Mesenchymal stem cell (in vitro differentiated cells and primary cell): ENCODE data around the gene CDYL2.

ENCODE experiments used
- DNase-seq: peaks from one replicate; pipeline ENCODE4 v3.0.0-alpha.2; 2013
- H2AFZ ChIP-seq: one replicate; pipeline ENCODE4 v1.6.1; 2013; ENCODE audit warnings: low read depth, mild to moderate bottlenecking, control low read depth, inconsistent platforms, low read length, moderate library complexity
- H2AK5ac ChIP-seq: 2 replicates; pipeline ENCODE4 v1.6.1; 2013; ENCODE audit warnings: low read length, moderate library complexity, mild to moderate bottlenecking, inconsistent platforms; ENCODE audit not compliant: severe bottlenecking
- H2BK120ac ChIP-seq: one replicate; pipeline ENCODE4 v1.6.1; 2013; ENCODE audit warnings: low read depth, mild to moderate bottlenecking, inconsistent platforms, low read length, moderate library complexity
- H2BK12ac ChIP-seq, 2 experiments: one replicate each; pipeline ENCODE4 v1.6.1; 2013; ENCODE audit warnings: inconsistent platforms in 2 of 2, low read length in 2 of 2, mild to moderate bottlenecking in 2 of 2, moderate library complexity in 2 of 2, control low read depth in 1 of 2
- H2BK15ac ChIP-seq: one replicate; pipeline ENCODE4 v1.6.1; 2013; ENCODE audit warnings: mild to moderate bottlenecking, low read depth, inconsistent platforms; ENCODE audit not compliant: poor library complexity, severe bottlenecking
- H2BK5ac ChIP-seq: 2 replicates; pipeline ENCODE4 v1.6.1; 2013; ENCODE audit warnings: low read depth, mild to moderate bottlenecking, low read length, control low read depth, inconsistent platforms; ENCODE audit not compliant: poor library complexity, severe bottlenecking
- H3K14ac ChIP-seq, 2 experiments: one replicate each; pipeline ENCODE4 v1.6.1; 2013; ENCODE audit warnings: inconsistent platforms in 2 of 2, low read length in 2 of 2, control low read depth in 1 of 2, mild to moderate bottlenecking in 1 of 2, moderate library complexity in 1 of 2
- H3K18ac ChIP-seq, 2 experiments: one replicate each; pipeline ENCODE4 v1.6.1; 2013; ENCODE audit warnings: inconsistent platforms in 2 of 2, low read length in 2 of 2, control low read depth in 1 of 2, low read depth in 1 of 2, mild to moderate bottlenecking in 1 of 2
- H3K23ac ChIP-seq, 2 experiments: one replicate each; pipeline ENCODE4 v1.6.1; 2013; ENCODE audit warnings: inconsistent platforms in 2 of 2, low read length in 2 of 2, mild to moderate bottlenecking in 2 of 2, moderate library complexity in 2 of 2, control low read depth in 1 of 2
- H3K27ac ChIP-seq: 2 replicates; pipeline ENCODE4 v1.5.1; 2013; ENCODE audit warnings: mild to moderate bottlenecking, moderate library complexity, low read length, control low read depth, inconsistent platforms; ENCODE audit not compliant: poor library complexity, severe bottlenecking
- H3K27me3 ChIP-seq, 2 experiments: 2 replicates each; pipeline versions ENCODE4 v1.6.1 to v1.7.0; 2013; ENCODE audit warnings: low read length in 2 of 2, mild to moderate bottlenecking in 2 of 2, moderate library complexity in 2 of 2, control low read depth in 1 of 2, inconsistent platforms in 1 of 2; ENCODE audit not compliant: control insufficient read depth in 1 of 2, insufficient read depth in 1 of 2
- H3K36me3 ChIP-seq, 2 experiments: 2 replicates each; pipeline versions ENCODE4 v1.6.1 to v1.7.0; 2013; ENCODE audit warnings: low read length in 2 of 2, control low read depth in 1 of 2, inconsistent platforms in 1 of 2, low read depth in 1 of 2, mild to moderate bottlenecking in 1 of 2; ENCODE audit not compliant: insufficient read depth in 2 of 2, control insufficient read depth in 1 of 2
- H3K4ac ChIP-seq, 2 experiments: one replicate each; pipeline ENCODE4 v1.6.1; 2013; ENCODE audit warnings: inconsistent platforms in 2 of 2, low read length in 2 of 2, mild to moderate bottlenecking in 2 of 2, moderate library complexity in 2 of 2, control low read depth in 1 of 2, low read depth in 1 of 2
- H3K4me1 ChIP-seq: 2 replicates; pipeline ENCODE4 v1.6.1; 2013; ENCODE audit warnings: low read depth, low read length, control low read depth; ENCODE audit not compliant: control insufficient read depth, insufficient read depth
- H3K4me2 ChIP-seq: 2 replicates; pipeline ENCODE4 v1.6.1; 2013; ENCODE audit warnings: low read length, mild to moderate bottlenecking, inconsistent platforms; ENCODE audit not compliant: poor library complexity, severe bottlenecking
- H3K4me3 ChIP-seq, 2 experiments: 2 replicates each; pipeline versions ENCODE4 v1.5.1 to v1.7.0; 2013; ENCODE audit warnings: low read length in 2 of 2, mild to moderate bottlenecking in 2 of 2, control low read depth in 1 of 2, low read depth in 1 of 2; ENCODE audit not compliant: insufficient read depth in 1 of 2
- H3K79me1 ChIP-seq: replicated peaks from 2 replicates; pipeline ENCODE4 v1.6.1; 2013; ENCODE audit warnings: mild to moderate bottlenecking, control low read depth, low read length, inconsistent platforms; ENCODE audit not compliant: poor library complexity, severe bottlenecking
- H3K9ac ChIP-seq: 2 replicates; pipeline ENCODE4 v1.7.0; 2013; ENCODE audit warnings: mild to moderate bottlenecking, low read length, moderate library complexity
- H3K9me3 ChIP-seq: 2 replicates; pipeline ENCODE4 v1.7.0; 2013; ENCODE audit warnings: mild to moderate bottlenecking, low read length; ENCODE audit not compliant: control insufficient read depth
- H4K8ac ChIP-seq: one replicate; pipeline ENCODE4 v1.6.1; 2013; ENCODE audit warnings: inconsistent platforms, mild to moderate bottlenecking, low read length, moderate library complexity
- H4K91ac ChIP-seq: one replicate; pipeline ENCODE4 v1.6.1; 2013; ENCODE audit warnings: mild to moderate bottlenecking, low read length, inconsistent platforms
- WGBS: methylation state at CpG from one replicate; pipeline ENCODE4 v1.1.7; 2013; ENCODE audit warnings: mixed read lengths; 5-methylcytosine and 5-hydroxymethylcytosine counted together

CDYL2 gene

GRCh38 chr16:80725566-80726162 is 78.7 kb downstream of the CDYL2 start:
- H2BK12ac ChIP-seq, result no peak overlapping the region
- H4K91ac ChIP-seq, result no peak overlapping the region
- no peak for DNase-seq
- no peak overlapping the region for H2AFZ ChIP-seq
- H2BK5ac ChIP-seq, result no peak overlapping the region
- H3K4me3 ChIP-seq, result no peak overlapping the region
- no peak overlapping the region for H2BK15ac ChIP-seq
- no peak overlapping the region for H3K9ac ChIP-seq
- H3K18ac ChIP-seq, result no peak overlapping the region
- H3K14ac ChIP-seq, result no peak overlapping the region
- no peak overlapping the region for H2AK5ac ChIP-seq
- no peak overlapping the region for H3K27ac ChIP-seq
- H3K23ac ChIP-seq, result no peak overlapping the region
- H3K4me1 ChIP-seq, result no peaks in the 10 kb centered on the region
- no peak overlapping the region for H3K4ac ChIP-seq
- H4K8ac ChIP-seq, result no peak overlapping the region
- no peaks in the 10 kb centered on the region for H3K79me1 ChIP-seq
- H3K4me2 ChIP-seq, result no peak overlapping the region
- 88% methylated on average over 8 of the region's 9 CpGs for WGBS
- H2BK120ac ChIP-seq, result no peak overlapping the region
- peaks cover 16% of the 10 kb centered on the region for H3K9me3 ChIP-seq
- no peaks in the 10 kb centered on the region for H3K27me3 ChIP-seq
- H3K36me3 ChIP-seq, result no peaks in the 10 kb centered on the region

DNA sequence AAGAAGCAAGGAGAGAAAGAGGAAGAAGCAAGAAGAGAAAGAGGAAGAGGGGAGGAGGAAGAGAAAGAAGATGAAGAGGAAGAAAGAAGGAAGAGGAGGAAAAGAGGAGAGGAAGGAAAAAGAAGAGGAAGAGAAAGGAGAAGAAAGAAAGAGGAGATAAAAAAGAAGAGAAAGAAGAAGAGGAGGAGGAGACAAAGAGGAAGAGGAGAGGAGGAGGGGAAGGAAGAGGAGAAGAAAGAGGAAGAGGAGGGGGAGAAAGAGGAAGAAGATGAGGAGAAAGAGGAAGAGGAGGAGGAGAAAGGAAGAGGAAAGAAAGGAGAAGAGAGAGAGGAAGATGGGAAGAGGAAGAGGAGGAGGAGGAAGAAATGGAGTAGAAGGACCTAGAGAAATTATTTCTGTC is 80.4 kb downstream of the CDYL2 start:
- Histone ChIP-seq H3K4me3 (no peak overlapping the region), H4K8ac (no peak overlapping the region), H3K79me1 (no peaks in the 10 kb centered on the region), H3K9me3 (peaks cover 16% of the 10 kb centered on the region), H3K14ac (no peak overlapping the region), H3K18ac (no peak overlapping the region), H4K91ac (no peak overlapping the region), H3K4ac (no peak overlapping the region), H3K36me3 (no peaks in the 10 kb centered on the region), H3K4me1 (no peaks in the 10 kb centered on the region), H3K27me3 (no peaks in the 10 kb centered on the region), H2BK15ac (no peak overlapping the region), H2AFZ (no peak overlapping the region), H3K9ac (no peak overlapping the region), H3K27ac (no peak overlapping the region), H2AK5ac (no peak overlapping the region), H2BK120ac (no peak overlapping the region), H2BK5ac (no peak overlapping the region), H3K4me2 (no peak overlapping the region), H3K23ac (no peak overlapping the region), H2BK12ac (no peak overlapping the region)
- no peak for DNase-seq

GRCh38 chr16:80723091-80723490 is 81.3 kb downstream of the CDYL2 start:
- H3K18ac ChIP-seq, result no peak overlapping the region
- H2AFZ ChIP-seq, result no peak overlapping the region
- no peak overlapping the region for H2BK120ac ChIP-seq
- H2AK5ac ChIP-seq, result no peak overlapping the region
- H3K27me3 ChIP-seq, result no peaks in the 10 kb centered on the region
- H3K23ac ChIP-seq, result no peak overlapping the region
- H4K91ac ChIP-seq, result no peak overlapping the region
- no peak overlapping the region for H3K4me2 ChIP-seq
- no peak overlapping the region for H3K9ac ChIP-seq
- H3K14ac ChIP-seq, result no peak overlapping the region
- H2BK15ac ChIP-seq, result no peak overlapping the region
- 58% methylated on average over 4 of the region's 4 CpGs for WGBS
- no peak overlapping the region for H2BK12ac ChIP-seq
- no peak overlapping the region for H2BK5ac ChIP-seq
- no peak overlapping the region for H3K4ac ChIP-seq
- no peaks in the 10 kb centered on the region for H3K79me1 ChIP-seq
- H3K4me1 ChIP-seq, result no peaks in the 10 kb centered on the region
- H3K27ac ChIP-seq, result no peak overlapping the region
- no peaks in the 10 kb centered on the region for H3K36me3 ChIP-seq
- no peak overlapping the region for H4K8ac ChIP-seq
- no peak for DNase-seq
- peaks cover 16% of the 10 kb centered on the region for H3K9me3 ChIP-seq
- H3K4me3 ChIP-seq, result no peak overlapping the region

GRCh38 chr16:80720804-80721371 is 83.5 kb downstream of the CDYL2 start:
- WGBS, result 95% methylated on average over 3 of the region's 5 CpGs

More at GRCh38 chr16:80720804-80721371, 83.5 kb downstream of the CDYL2 start:
- Histone ChIP-seq H2BK12ac (no peak overlapping the region), H3K9ac (no peak overlapping the region), H3K4me1 (no peaks in the 10 kb centered on the region), H3K79me1 (no peaks in the 10 kb centered on the region), H3K14ac (no peak overlapping the region), H3K4ac (no peak overlapping the region), H3K27ac (no peak overlapping the region), H2BK5ac (no peak overlapping the region), H2BK120ac (no peak overlapping the region), H3K4me2 (no peak overlapping the region), H3K4me3 (no peak overlapping the region), H3K36me3 (no peaks in the 10 kb centered on the region), H4K8ac (no peak overlapping the region), H2AK5ac (no peak overlapping the region), H3K18ac (no peak overlapping the region), H4K91ac (no peak overlapping the region), H2BK15ac (no peak overlapping the region), H3K9me3 (peaks cover 16% of the 10 kb centered on the region), H3K27me3 (no peaks in the 10 kb centered on the region), H3K23ac (no peak overlapping the region), H2AFZ (no peak overlapping the region)
- no peak for DNase-seq
